Neuron (in vitro differentiated cells): ENCODE data around the gene AGFG1.
"Not testable (repeated sequence)": the region's sequence is repeated elsewhere in the genome, so short reads cannot be mapped to it uniquely, and the experiment has no call there.

Experiments
- H2AFZ ChIP-seq: one replicate; pipeline ENCODE4 v1.6.1; 2013; ENCODE audit warnings: low read depth, mild to moderate bottlenecking, inconsistent platforms, low read length, moderate library complexity
- H3K27me3 ChIP-seq: one replicate; pipeline ENCODE4 v1.6.1; 2013; ENCODE audit warnings: low read length; ENCODE audit not compliant: insufficient read depth
- H3K36me3 ChIP-seq: one replicate; pipeline ENCODE4 v1.6.1; 2013; ENCODE audit warnings: low read length; ENCODE audit not compliant: insufficient read depth
- H3K4me1 ChIP-seq: one replicate; pipeline ENCODE4 v1.6.1; 2013; ENCODE audit warnings: low read length; ENCODE audit not compliant: insufficient read depth
- H3K4me3 ChIP-seq: 2 replicates; pipeline ENCODE4 v1.5.1; 2013; ENCODE audit warnings: mild to moderate bottlenecking, low read length, moderate library complexity
- H3K9me3 ChIP-seq: one replicate; pipeline ENCODE4 v1.6.1; 2013; ENCODE audit warnings: low read length

Gene AGFG1

DNA sequence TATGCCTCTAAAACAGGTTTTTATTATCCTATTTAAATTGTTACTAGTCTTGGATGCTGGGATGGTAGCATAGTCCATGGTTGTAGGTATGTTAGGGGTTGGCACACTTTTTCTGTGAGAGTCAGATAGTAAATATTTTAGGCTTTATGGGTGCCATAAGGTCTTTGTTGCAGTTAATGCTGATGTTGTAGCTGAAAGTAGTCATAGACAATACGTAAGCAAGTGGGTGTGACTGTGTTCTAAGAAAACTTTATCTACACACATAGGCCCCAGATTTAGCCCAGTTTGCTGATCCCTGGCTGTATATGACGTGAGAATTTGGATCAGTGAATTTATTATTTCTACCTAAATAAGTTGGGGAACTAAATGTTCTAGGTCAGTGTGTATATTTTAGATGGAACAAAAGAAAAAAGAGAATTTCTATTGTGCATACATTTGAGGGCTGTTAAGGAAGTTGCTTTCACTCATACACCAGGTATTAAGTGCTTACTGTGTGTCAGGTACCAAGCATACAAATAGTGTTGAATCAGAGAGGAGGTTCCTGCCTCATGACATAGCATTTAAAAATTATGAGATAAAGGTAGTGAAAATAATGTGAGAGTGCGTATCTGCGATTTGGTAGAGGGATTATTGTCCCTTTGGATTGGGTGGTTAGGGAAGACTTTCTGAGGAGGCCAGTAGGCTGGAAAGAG, 39.4 kb downstream of the AGFG1 start:
- H3K9me3 ChIP-seq = no peaks in the 10 kb centered on the region
- H3K4me3 ChIP-seq = no peak overlapping the region
- H3K36me3 ChIP-seq = peaks cover 2% of the 10 kb centered on the region
- peaks cover 15% of the 10 kb centered on the region for H3K4me1 ChIP-seq
- no peaks in the 10 kb centered on the region for H3K27me3 ChIP-seq
- no peak overlapping the region for H2AFZ ChIP-seq

GRCh38 chr2:227511955-227512354, 40.0 kb downstream of the AGFG1 start:
- Histone ChIP-seq H3K4me3 (no peak overlapping the region), H3K36me3 (peaks cover 2% of the 10 kb centered on the region), H3K9me3 (no peaks in the 10 kb centered on the region), H3K4me1 (peaks cover 15% of the 10 kb centered on the region), H2AFZ (no peak overlapping the region), H3K27me3 (no peaks in the 10 kb centered on the region)

GRCh38 chr2:227513113-227513512, 41.2 kb downstream of the AGFG1 start:
- Histone ChIP-seq H3K4me3 (no peak overlapping the region), H3K27me3 (no peaks in the 10 kb centered on the region), H3K36me3 (peaks cover 2% of the 10 kb centered on the region), H2AFZ (no peak overlapping the region), H3K4me1 (peaks cover 8% of the 10 kb centered on the region), H3K9me3 (no peaks in the 10 kb centered on the region)

DNA sequence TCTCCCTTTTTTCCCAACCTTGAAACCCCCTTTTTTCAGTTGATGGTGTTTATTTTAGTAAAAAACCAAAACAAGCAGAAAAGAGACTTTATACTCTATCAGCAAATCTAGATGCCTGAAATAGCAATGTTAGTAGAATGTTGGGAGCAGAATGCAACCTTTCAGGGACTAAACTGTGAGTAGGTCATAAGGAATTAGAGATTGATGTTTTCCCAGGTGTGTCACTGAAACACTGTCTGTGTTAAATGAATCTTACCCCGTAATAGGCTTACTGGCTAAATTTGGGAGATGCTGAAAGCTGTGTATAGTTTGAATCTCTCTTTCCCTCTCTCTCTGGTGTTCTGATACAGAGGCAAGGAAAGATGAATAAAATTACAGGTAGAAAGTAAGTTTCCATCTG, 43.8 kb downstream of the AGFG1 start:
- no peak overlapping the region for H2AFZ ChIP-seq
- H3K4me1 ChIP-seq = peaks cover 2% of the 10 kb centered on the region
- H3K36me3 ChIP-seq = peaks cover 2% of the 10 kb centered on the region
- no peaks in the 10 kb centered on the region for H3K27me3 ChIP-seq
- no peak overlapping the region for H3K4me3 ChIP-seq
- H3K9me3 ChIP-seq = no peaks in the 10 kb centered on the region

GRCh38 chr2:227517724-227518123, 45.8 kb downstream of the AGFG1 start:
- Histone ChIP-seq H3K4me3 (no peak overlapping the region), H3K36me3 (peaks cover 14% of the 10 kb centered on the region), H3K9me3 (no peaks in the 10 kb centered on the region), H3K4me1 (peaks cover 2% of the 10 kb centered on the region), H2AFZ (no peak overlapping the region), H3K27me3 (no peaks in the 10 kb centered on the region)

GRCh38 chr2:227518278-227518865, 46.4 kb downstream of the AGFG1 start:
- peaks cover 14% of the 10 kb centered on the region for H3K36me3 ChIP-seq
- not testable (repeated sequence) for H3K9me3 ChIP-seq, H3K4me3 ChIP-seq, H3K4me1 ChIP-seq, H2AFZ ChIP-seq, H3K27me3 ChIP-seq

DNA sequence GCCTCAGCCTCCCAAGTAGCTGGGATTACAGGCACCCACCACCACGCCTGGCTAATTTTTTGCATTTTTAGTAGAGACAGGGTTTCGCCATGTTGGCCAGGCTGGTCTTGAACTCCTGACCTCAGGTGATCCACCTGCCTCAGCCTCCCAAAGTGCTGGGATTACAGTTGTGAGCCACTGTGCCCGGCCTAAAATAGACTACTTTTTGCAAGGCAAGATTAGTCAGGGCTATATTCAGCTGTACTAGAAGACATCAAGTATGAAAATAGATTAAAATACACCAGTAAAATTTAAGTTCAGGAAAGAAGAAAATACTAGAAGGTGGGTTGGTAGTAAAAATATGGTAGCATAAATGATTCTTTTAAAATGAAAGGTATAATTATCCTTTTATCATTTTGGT, 49.2 kb downstream of the AGFG1 start:
- not testable (repeated sequence) for H3K4me1 ChIP-seq, H3K27me3 ChIP-seq, H2AFZ ChIP-seq, H3K4me3 ChIP-seq, H3K9me3 ChIP-seq
- H3K36me3 ChIP-seq = peaks cover 39% of the 10 kb centered on the region

GRCh38 chr2:227524665-227525064, 52.7 kb downstream of the AGFG1 start:
- H3K36me3 ChIP-seq = peaks cover 46% of the 10 kb centered on the region
- no peaks in the 10 kb centered on the region for H3K4me1 ChIP-seq
- H2AFZ ChIP-seq = no peak overlapping the region
- H3K27me3 ChIP-seq = no peaks in the 10 kb centered on the region
- no peaks in the 10 kb centered on the region for H3K9me3 ChIP-seq
- no peak overlapping the region for H3K4me3 ChIP-seq

DNA sequence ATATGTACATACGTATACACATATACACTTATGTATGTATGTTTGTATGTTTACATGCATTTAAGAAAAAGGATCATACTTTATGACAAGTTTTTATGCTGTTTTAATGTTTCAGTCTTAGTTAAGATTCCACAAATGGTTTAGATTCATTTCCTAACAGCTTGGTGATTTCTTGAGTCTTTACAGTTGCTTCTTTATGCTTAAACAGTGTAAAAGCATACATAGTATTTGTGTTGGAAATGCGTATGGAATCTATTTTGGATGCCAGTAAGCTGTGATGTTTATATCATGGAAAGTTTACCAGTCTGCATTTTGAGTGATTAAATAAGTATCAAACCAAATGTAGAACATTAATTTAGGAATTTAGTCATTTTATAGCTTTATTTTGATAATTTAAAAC, 55.4 kb downstream of the AGFG1 start:
- Histone ChIP-seq H3K4me3 (no peak overlapping the region), H3K9me3 (no peaks in the 10 kb centered on the region), H3K4me1 (no peaks in the 10 kb centered on the region), H3K27me3 (no peaks in the 10 kb centered on the region), H3K36me3 (peaks cover 51% of the 10 kb centered on the region), H2AFZ (no peak overlapping the region)

GRCh38 chr2:227528803-227529202, 56.8 kb downstream of the AGFG1 start:
- Histone ChIP-seq H3K36me3 (peaks cover 53% of the 10 kb centered on the region), H3K4me3 (no peak overlapping the region), H3K9me3 (no peaks in the 10 kb centered on the region), H3K27me3 (no peaks in the 10 kb centered on the region), H3K4me1 (no peaks in the 10 kb centered on the region), H2AFZ (no peak overlapping the region)

DNA sequence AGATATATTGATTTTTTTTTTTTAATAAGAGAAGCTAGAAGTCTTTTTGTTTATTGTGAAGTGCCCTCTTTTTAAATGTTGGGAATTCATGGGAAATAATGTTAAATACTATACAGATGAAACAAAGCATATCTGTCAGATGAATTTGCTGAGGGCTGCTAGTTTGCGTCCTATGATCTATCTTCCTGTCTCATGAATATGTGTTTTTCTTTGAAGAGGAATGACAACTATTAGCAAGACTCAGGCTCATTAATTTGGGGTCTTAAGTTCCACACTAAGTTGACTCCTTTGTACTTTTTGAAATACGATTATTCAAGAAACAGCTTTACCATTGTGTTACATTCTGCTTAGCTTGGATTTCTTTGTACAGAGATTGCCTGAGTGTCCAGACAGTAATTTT, 57.9 kb downstream of the AGFG1 start:
- Histone ChIP-seq H2AFZ (no peak overlapping the region), H3K36me3 (peaks cover 53% of the 10 kb centered on the region)

DNA sequence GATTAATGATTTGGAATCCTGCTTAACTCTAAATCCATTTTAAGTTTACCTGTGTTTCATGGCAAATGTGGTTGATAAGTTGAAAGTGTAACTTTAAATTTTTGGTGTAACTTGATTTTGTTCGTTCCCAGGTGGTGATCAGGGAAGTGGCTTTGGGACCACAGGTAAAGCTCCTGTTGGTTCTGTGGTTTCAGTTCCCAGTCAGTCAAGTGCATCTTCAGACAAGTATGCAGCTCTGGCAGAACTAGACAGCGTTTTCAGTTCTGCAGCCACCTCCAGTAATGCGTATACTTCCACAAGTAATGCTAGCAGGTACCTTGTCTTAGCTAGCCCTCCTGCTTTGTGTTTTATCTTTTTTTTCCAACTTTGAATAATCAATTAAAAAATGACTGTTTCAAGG, 62.8 kb downstream of the AGFG1 start:
- peaks cover 3% of the 10 kb centered on the region for H3K9me3 ChIP-seq
- no peak overlapping the region for H3K4me3 ChIP-seq
- peaks cover 76% of the 10 kb centered on the region for H3K36me3 ChIP-seq
- no peak overlapping the region for H2AFZ ChIP-seq
- H3K27me3 ChIP-seq = no peaks in the 10 kb centered on the region
- H3K4me1 ChIP-seq = no peaks in the 10 kb centered on the region

More for the DNA sequence above, 57.9 kb downstream of the AGFG1 start:
- Histone ChIP-seq H3K4me3 (no peak overlapping the region), H3K4me1 (no peaks in the 10 kb centered on the region), H3K27me3 (no peaks in the 10 kb centered on the region), H3K9me3 (no peaks in the 10 kb centered on the region)

- peaks cover 71% of the 10 kb centered on the region for H3K36me3 ChIP-seq
- H3K9me3 ChIP-seq = peaks cover 5% of the 10 kb centered on the region
- H2AFZ ChIP-seq = no peak overlapping the region
- no peaks in the 10 kb centered on the region for H3K27me3 ChIP-seq
- no peaks in the 10 kb centered on the region for H3K4me1 ChIP-seq
- no peak overlapping the region for H3K4me3 ChIP-seq
Observed at GRCh38 chr2:227536445-227536844, 64.5 kb downstream of the AGFG1 start.

DNA sequence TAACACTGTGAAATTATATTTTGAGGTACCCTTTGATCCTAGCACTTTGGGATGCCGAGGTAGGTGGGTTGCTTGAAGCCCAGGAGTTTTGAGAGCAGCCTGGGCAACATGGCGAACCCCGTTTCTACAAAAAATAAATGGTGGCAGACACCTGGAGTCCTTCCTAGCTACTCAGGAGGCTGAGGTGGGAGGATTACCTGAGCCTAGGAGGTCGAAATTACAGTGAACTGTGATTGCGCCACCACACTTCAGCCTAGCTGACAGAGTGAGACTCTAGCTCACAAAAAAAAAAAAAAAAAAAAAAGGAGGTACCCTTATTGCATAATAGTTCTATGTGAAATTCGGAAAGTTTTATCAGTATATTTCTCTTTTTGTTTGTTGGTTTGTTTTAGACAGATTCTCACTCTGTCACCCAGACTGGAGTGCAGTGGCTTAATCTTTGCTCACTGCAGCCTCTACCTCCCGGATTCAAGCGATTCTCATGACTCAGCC, 67.6 kb downstream of the AGFG1 start:
- Histone ChIP-seq H3K9me3 (peaks cover 5% of the 10 kb centered on the region), H3K4me1 (no peaks in the 10 kb centered on the region), H3K36me3 (peaks cover 48% of the 10 kb centered on the region), H3K27me3 (no peaks in the 10 kb centered on the region), H3K4me3 (no peak overlapping the region), H2AFZ (no peak overlapping the region)
